GM12878 (cell line): ENCODE results near the gene CHCHD3. TPM values are rescaled to one million over a fixed set of nuclear protein-coding genes. Genes with fewer than 3 reads are reported as not detected.

Experiments
- ATAC-seq: fragments of 200-7000 bp; cut with Tn5 transposase; 3 replicates; pipeline ENCODE4 v1.9.1; 2020; ENCODE audit warnings: mild to moderate bottlenecking, moderate library complexity
- BruUV-seq: library from RNA; stranded (reverse); fragments of 400-500 nt; replicated peaks from 2 replicates; lab custom pipeline; 2021; lab: Mats Ljungman, UMichigan
- CTCF ChIA-PET: fragments of 300-600 bp; sonication (Branson Sonifier 250); formaldehyde crosslinking; extraction: SDS; loops from one replicate; lab custom pipeline; 2021; ENCODE audit warnings: inconsistent platforms; lab: Yijun Ruan, JAX
- POLR2A ChIA-PET: fragments of 350-600 bp; formaldehyde crosslinking; extraction: SDS; loops from one replicate; lab custom pipeline; 2021; ENCODE audit warnings: inconsistent platforms; lab: Charles Lee
- RAD21 ChIA-PET: fragments of 300-600 bp; sonication (Branson Sonifier 250); formaldehyde crosslinking; loops from one replicate; lab custom pipeline; 2023; ENCODE audit warnings: antibody characterized with exemption; ENCODE audit not compliant: unreplicated experiment; lab: Charles Lee
- SMC1A ChIA-PET: fragments of 300-600 bp; sonication (Branson Sonifier 250); formaldehyde crosslinking; loops from one replicate; lab custom pipeline; 2023; ENCODE audit not compliant: unreplicated experiment, uncharacterized antibody; lab: Charles Lee
- DNase-seq: peaks from one replicate; pipeline ENCODE4 v3.0.0-alpha.2; 2011; ENCODE audit warnings: low read depth, low spot score
- FAIRE-seq: peaks from 3 replicates; lab custom pipeline; 2011; peaks lifted over from hg19 to GRCh38; lab: Jason Lieb, UNC
- H2AFZ ChIP-seq: 2 replicates; pipeline ENCODE4 v1.6.0; 2011; ENCODE audit warnings: low read depth, low read length, control low read depth; ENCODE audit not compliant: control insufficient read depth
- H3K27ac ChIP-seq: 2 replicates; pipeline ENCODE4 v1.5.1; 2011; ENCODE audit warnings: control low read depth; ENCODE audit not compliant: control insufficient read depth, insufficient read depth
- H3K27me3 ChIP-seq, 2 experiments: replicated peaks in 1 of 2; 2 replicates each; pipeline versions ENCODE4 v1.6.0 to v1.6.1; 2011; ENCODE audit warnings: low read length in 1 of 2; ENCODE audit not compliant: control insufficient read depth in 2 of 2, insufficient read depth in 2 of 2
- H3K36me3 ChIP-seq, 2 experiments: 2 replicates each; pipeline ENCODE4 v1.5.1; 2011; ENCODE audit warnings: low read length in 1 of 2; ENCODE audit not compliant: control insufficient read depth in 2 of 2, insufficient read depth in 2 of 2
- H3K4me1 ChIP-seq: 2 replicates; pipeline ENCODE4 v1.6.1; 2011; ENCODE audit warnings: mild to moderate bottlenecking, low read length, moderate library complexity, mixed read lengths; ENCODE audit not compliant: control insufficient read depth, insufficient read depth
- H3K4me2 ChIP-seq: 2 replicates; pipeline ENCODE4 v1.6.0; 2011; ENCODE audit warnings: control low read depth; ENCODE audit not compliant: control insufficient read depth, insufficient read depth
- H3K4me3 ChIP-seq: fragments of 200-600 bp; sonication (generic); 2 replicates; pipeline ENCODE4 v1.5.1; 2016
- H3K79me2 ChIP-seq: 2 replicates; pipeline ENCODE4 v1.6.0; 2011; ENCODE audit warnings: low read length; ENCODE audit not compliant: control insufficient read depth, insufficient read depth
- H3K9ac ChIP-seq: 2 replicates; pipeline ENCODE4 v1.8.0; 2011; ENCODE audit warnings: low read length, control low read depth, mixed read lengths; ENCODE audit not compliant: control insufficient read depth, insufficient read depth
- H3K9me3 ChIP-seq: replicated peaks from 3 replicates; pipeline ENCODE4 v1.5.1; 2011; ENCODE audit warnings: mild to moderate bottlenecking, low read length; ENCODE audit not compliant: control insufficient read depth, insufficient read depth
- H4K20me1 ChIP-seq: 2 replicates; pipeline ENCODE4 v1.6.0; 2011; ENCODE audit not compliant: control insufficient read depth, insufficient read depth
- ASH2L ChIP-seq: fragments of 300-600, 200-600 bp; sonication (generic); IDR thresholded peaks from 2 replicates; pipeline ENCODE4 v1.6.1; 2017; ENCODE audit warnings: low read depth, mild to moderate bottlenecking, borderline replicate concordance
- ATF7 ChIP-seq: fragments of 450-650 bp; IDR thresholded peaks from 2 replicates; pipeline ENCODE4 v1.6.1; 2016; ENCODE audit warnings: low read depth, mild to moderate bottlenecking
- BMI1 ChIP-seq: fragments of 450-650 bp; IDR thresholded peaks from 2 replicates; pipeline ENCODE4 v1.6.1; 2016; ENCODE audit warnings: mild to moderate bottlenecking, moderate library complexity, borderline replicate concordance
- HDAC6 ChIP-seq: fragments of 200-600 bp; sonication (generic); IDR thresholded peaks from one replicate; pipeline ENCODE4 v1.8.0; 2017; ENCODE audit warnings: antibody characterized with exemption; ENCODE audit not compliant: unreplicated experiment
- KDM1A ChIP-seq: fragments of 200-600 bp; sonication (generic); IDR thresholded peaks from 2 replicates; pipeline ENCODE4 v1.6.1; 2016; ENCODE audit warnings: borderline replicate concordance
- LARP7 ChIP-seq: fragments of 450-650 bp; IDR thresholded peaks from 2 replicates; pipeline ENCODE4 v1.6.1; 2017; ENCODE audit warnings: mild to moderate bottlenecking
- MEF2B ChIP-seq: fragments of 450-650 bp; IDR thresholded peaks from 2 replicates; pipeline ENCODE4 v1.6.1; 2018; ENCODE audit warnings: mild to moderate bottlenecking, moderate library complexity; ENCODE audit not compliant: partially characterized antibody, poor library complexity, severe bottlenecking
- MYC ChIP-seq: IDR thresholded peaks from 2 replicates; pipeline ENCODE4 v1.6.1; 2011; ENCODE audit warnings: mild to moderate bottlenecking, low read length, moderate library complexity, inconsistent platforms; ENCODE audit not compliant: insufficient read depth, insufficient replicate concordance, insufficient read length, severe bottlenecking
- NFYA ChIP-seq: IDR thresholded peaks from 2 replicates; pipeline ENCODE4 v1.6.1; 2011; ENCODE audit warnings: low read depth, mild to moderate bottlenecking, low read length, improper control_type of control experiment, borderline replicate concordance
- NR2F1 ChIP-seq: fragments of 450-650 bp; conservative IDR thresholded peaks from 2 replicates; pipeline ENCODE4 v1.6.1; 2017; ENCODE audit warnings: mild to moderate bottlenecking
- RB1 ChIP-seq: fragments of 450-650 bp; formaldehyde crosslinking; IDR thresholded peaks from 2 replicates; pipeline ENCODE4 v1.6.1; 2017; ENCODE audit warnings: mild to moderate bottlenecking, borderline replicate concordance
- WGBS: methylation state at CpG from one replicate; pipeline ENCODE4 v1.1.6; 2016; ENCODE audit warnings: low lambda C conversion rate; ENCODE audit not compliant: insufficient replicate concordance, insufficient coverage; ENCODE audit errors: missing lambda C conversion rate; 5-methylcytosine and 5-hydroxymethylcytosine counted together
- in situ Hi-C: fragments of 300-500 bp; cut with MboI; formaldehyde crosslinking; loops from 9 replicates; pipeline ENCODE4 v1.14.3; 2018; ENCODE audit warnings: mixed read lengths
- intact Hi-C: fragments of 100-400 bp; cut with micrococcal nuclease; formaldehyde crosslinking; loops from one replicate; pipeline ENCODE4 v1.14.2; 2022; ENCODE audit not compliant: unreplicated experiment
- polyA plus RNA-seq, 11 experiments: library from polyadenylated mRNA; depleted of rRNA in 4 of 11; unstranded in 6 of 11; stranded (reverse) in 5 of 11; fragments of >200 nt; fragmentation: Nextera tagmentation in 4 of 11; fragmentation: Illumina TruSeq in 1 of 11; extraction: Ambion mirVana in 4 of 11; extraction: Trizol in 1 of 11; gene quantifications; 1 replicate in 1 of 11; 2 replicates in 10 of 11; pipeline versions ENCODE4 v1.2.1 to v1.2.3, GENCODE V29; 2011 to 2016; ENCODE audit warnings: inconsistent platforms in 2 of 11, missing spikeins in 2 of 11, low read depth in 1 of 11
- total RNA-seq, 4 experiments: library from RNA; depleted of rRNA in 3 of 4; stranded (reverse); fragments of >200 nt in 3 of 4; fragmentation: Illumina TruSeq in 1 of 4; extraction: Trizol in 1 of 4; gene quantifications; 2 replicates each; pipeline versions ENCODE4 v1.2.1 to v1.2.3, GENCODE V29; 2013 to 2021
- TF ChIP-seq, protein P1 (sequence below): fragments of 450-650 bp; IDR thresholded peaks from 2 replicates; pipeline ENCODE4 v1.6.1; 2017; ENCODE audit warnings: mild to moderate bottlenecking, moderate library complexity

Gene CHCHD3
- total and polyA plus RNA-seq, 10 of the 15 experiments (the other 5 are each of a cell fraction or from before 2014, with no cell fraction given), result 38.3 to 178 (median 96.2) TPM

DNA sequence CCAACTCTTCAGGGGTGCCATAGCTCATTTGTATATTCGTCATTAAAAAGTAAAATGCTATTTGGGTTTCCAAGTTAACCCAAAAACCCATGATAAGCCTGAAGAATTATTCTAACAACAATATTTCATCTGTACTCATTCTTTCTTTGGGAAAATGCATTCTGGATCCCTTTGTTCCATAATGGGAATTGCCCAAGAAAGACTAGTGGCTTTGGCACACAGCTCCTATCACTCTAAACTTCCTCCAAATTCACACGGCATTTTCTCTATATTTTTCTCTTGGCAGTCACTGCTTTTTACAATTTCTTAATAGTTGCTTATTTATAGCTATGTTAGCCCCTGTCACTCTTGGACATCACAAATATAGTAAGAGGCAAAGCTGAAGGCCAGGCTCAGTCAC, 29.1 kb downstream of the CHCHD3 start:
- SMC1A ChIA-PET, result interaction anchor here (0.8 to 3.3 kb wide), 5 partner anchors 14 to 29 kb away, joined by 3 to 18 read pairs (median 5); partner anchors contain the start of gene CHCHD3
- 68% methylated on average over 2 of the region's 2 CpGs for WGBS
- FAIRE-seq, result no peak

More for the DNA sequence above, 29.1 kb downstream of the CHCHD3 start:
- intact Hi-C loops, result loop anchor here (1.0 kb wide), 1 partner anchor 18 kb away; no protein-coding TSS in a partner anchor
- H3K9ac ChIP-seq, result no peak overlapping the region
- BruUV-seq, result no TSS peak
- H3K27ac ChIP-seq, result peak overlapping the region; percentile 8; the same call in 1 of the 2 replicates
- no peak overlapping the region for H2AFZ ChIP-seq
- ChIA-PET CTCF (interaction anchor here (0.8 to 2.5 kb wide), 6 partner anchors 11 to 801 kb away, joined by 3 to 8 read pairs (median 3); no protein-coding TSS in a partner anchor), POLR2A (interaction anchor here (0.8 kb wide), 2 partner anchors 8 to 12 kb away, joined by 3 read pairs; no protein-coding TSS in a partner anchor), RAD21 (interaction anchor here (1.7 kb wide), 1 partner anchor 29 kb away, joined by 8 read pairs; the partner anchor contains the start of gene CHCHD3)
- H3K4me3 ChIP-seq, result no peak overlapping the region
- no peaks in the 10 kb centered on the region; a peak in 1 of 4 replicates for H3K36me3 ChIP-seq
- no peak for ATAC-seq
- no peaks in the 10 kb centered on the region for H3K9me3 ChIP-seq
- H3K4me1 ChIP-seq, result peaks cover 11% of the 10 kb centered on the region; the same call in 1 of the 2 replicates
- DNase-seq, result no peak
- in situ Hi-C loops, result no loop called here
- H3K4me2 ChIP-seq, result no peak overlapping the region
- no peaks in the 10 kb centered on the region for H3K27me3 ChIP-seq
- TF ChIP-seq LARP7 (no peak), BMI1 (no peak), MEF2B (no peak), NFYA (no peak), MYC (no peak), HDAC6 (no peak), ATF7 (no peak), NR2F1 (no peak), ASH2L (no peak), RB1 (no peak), KDM1A (no peak)
- TF ChIP-seq, protein P1, sequence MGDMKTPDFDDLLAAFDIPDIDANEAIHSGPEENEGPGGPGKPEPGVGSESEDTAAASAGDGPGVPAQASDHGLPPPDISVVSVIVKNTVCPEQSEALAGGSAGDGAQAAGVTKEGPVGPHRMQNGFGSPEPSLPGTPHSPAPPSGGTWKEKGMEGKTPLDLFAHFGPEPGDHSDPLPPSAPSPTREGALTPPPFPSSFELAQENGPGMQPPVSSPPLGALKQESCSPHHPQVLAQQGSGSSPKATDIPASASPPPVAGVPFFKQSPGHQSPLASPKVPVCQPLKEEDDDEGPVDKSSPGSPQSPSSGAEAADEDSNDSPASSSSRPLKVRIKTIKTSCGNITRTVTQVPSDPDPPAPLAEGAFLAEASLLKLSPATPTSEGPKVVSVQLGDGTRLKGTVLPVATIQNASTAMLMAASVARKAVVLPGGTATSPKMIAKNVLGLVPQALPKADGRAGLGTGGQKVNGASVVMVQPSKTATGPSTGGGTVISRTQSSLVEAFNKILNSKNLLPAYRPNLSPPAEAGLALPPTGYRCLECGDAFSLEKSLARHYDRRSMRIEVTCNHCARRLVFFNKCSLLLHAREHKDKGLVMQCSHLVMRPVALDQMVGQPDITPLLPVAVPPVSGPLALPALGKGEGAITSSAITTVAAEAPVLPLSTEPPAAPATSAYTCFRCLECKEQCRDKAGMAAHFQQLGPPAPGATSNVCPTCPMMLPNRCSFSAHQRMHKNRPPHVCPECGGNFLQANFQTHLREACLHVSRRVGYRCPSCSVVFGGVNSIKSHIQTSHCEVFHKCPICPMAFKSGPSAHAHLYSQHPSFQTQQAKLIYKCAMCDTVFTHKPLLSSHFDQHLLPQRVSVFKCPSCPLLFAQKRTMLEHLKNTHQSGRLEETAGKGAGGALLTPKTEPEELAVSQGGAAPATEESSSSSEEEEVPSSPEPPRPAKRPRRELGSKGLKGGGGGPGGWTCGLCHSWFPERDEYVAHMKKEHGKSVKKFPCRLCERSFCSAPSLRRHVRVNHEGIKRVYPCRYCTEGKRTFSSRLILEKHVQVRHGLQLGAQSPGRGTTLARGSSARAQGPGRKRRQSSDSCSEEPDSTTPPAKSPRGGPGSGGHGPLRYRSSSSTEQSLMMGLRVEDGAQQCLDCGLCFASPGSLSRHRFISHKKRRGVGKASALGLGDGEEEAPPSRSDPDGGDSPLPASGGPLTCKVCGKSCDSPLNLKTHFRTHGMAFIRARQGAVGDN, result no peak
- TF ChIP-seq, all 136 proteins: peak for 0
- peaks cover 51% of the 10 kb centered on the region for H3K79me2 ChIP-seq
- no peaks in the 10 kb centered on the region for H4K20me1 ChIP-seq
